Stimulated activated CD4-positive, alpha-beta T cell treated with anti-CD3 and anti-CD28 coated beads, Interleukin-15, amount 100 ng/mL, for 48 hours (primary cell): ENCODE results near the gene SEC61A1.

Source experiments
- DNase-seq, 2 donors: peaks; one replicate each; pipeline ENCODE4 v3.0.0-alpha.2; 2020; ENCODE audit warnings: low read depth in 2 of 2

The SEC61A1 gene

GRCh38 chr3:128077665-128078064 lies 25.4 kb downstream of the SEC61A1 start:
- DNase-seq: no peak

GRCh38 chr3:128078322-128078721 lies 26.1 kb downstream of the SEC61A1 start:
- no peak for DNase-seq

- no peak for DNase-seq
These were observed 26.6 kb downstream of the SEC61A1 start for GRCh38 chr3:128078875-128079274.

GRCh38 chr3:128079823-128080222 lies 27.6 kb downstream of the SEC61A1 start:
- DNase-seq: no peak

GRCh38 chr3:128080323-128081080 lies 28.3 kb downstream of the SEC61A1 start:
- DNase-seq: no peak

GRCh38 chr3:128081226-128081625 lies 29.0 kb downstream of the SEC61A1 start:
- no peak for DNase-seq

- no peak for DNase-seq
These were observed 29.6 kb downstream of the SEC61A1 start for GRCh38 chr3:128081846-128082245.

GRCh38 chr3:128082546-128082945 lies 30.3 kb downstream of the SEC61A1 start:
- no peak for DNase-seq

- no peak for DNase-seq
These were observed 31.2 kb downstream of the SEC61A1 start for GRCh38 chr3:128083396-128083795.

GRCh38 chr3:128083980-128084674 lies 31.9 kb downstream of the SEC61A1 start:
- no peak for DNase-seq

GRCh38 chr3:128084675-128085021 lies 32.4 kb downstream of the SEC61A1 start:
- no peak for DNase-seq

- no peak for DNase-seq
These were observed 36.9 kb downstream of the SEC61A1 start for GRCh38 chr3:128089135-128089534.

- DNase-seq: no peak
These were observed 39.3 kb downstream of the SEC61A1 start for GRCh38 chr3:128091586-128091985.

GRCh38 chr3:128094295-128095151 lies 42.3 kb downstream of the SEC61A1 start:
- DNase-seq: no peak

GRCh38 chr3:128095222-128095703 lies 43.0 kb downstream of the SEC61A1 start:
- peak in 1 of 2 donors; percentile 70 for DNase-seq

GRCh38 chr3:128098234-128098633 lies 46.0 kb downstream of the SEC61A1 start:
- no peak for DNase-seq

- no peak for DNase-seq
These were observed 47.9 kb downstream of the SEC61A1 start for GRCh38 chr3:128100161-128100560.

- no peak for DNase-seq
These were observed 48.4 kb downstream of the SEC61A1 start for GRCh38 chr3:128100638-128101037.

GRCh38 chr3:128103136-128103676 lies 51.0 kb downstream of the SEC61A1 start:
- DNase-seq: no peak

- no peak for DNase-seq
These were observed 55.6 kb downstream of the SEC61A1 start for GRCh38 chr3:128107834-128108233.

GRCh38 chr3:128111147-128111546 lies 58.9 kb downstream of the SEC61A1 start:
- no peak for DNase-seq
